SK-N-SH (cell line): ENCODE results near the gene ATP6V1C2.

Experiments used
- CTCF ChIP-seq: fragments of 200-600 bp; sonication (generic); IDR thresholded peaks from 2 replicates; pipeline ENCODE4 v1.6.1; 2017; ENCODE audit warnings: antibody characterized with exemption, mild to moderate bottlenecking, moderate library complexity
- ELF1 ChIP-seq: IDR thresholded peaks from 2 replicates; pipeline ENCODE4 v1.4.0; 2012
- EP300 ChIP-seq, 2 experiments: IDR thresholded peaks; 2 replicates each; pipeline versions ENCODE4 v1.4.0 to v1.6.1; 2012; ENCODE audit warnings: borderline replicate concordance in 1 of 2, low read depth in 1 of 2, low read length in 1 of 2
- FOXM1 ChIP-seq: IDR thresholded peaks from 2 replicates; pipeline ENCODE4 v1.4.0; 2012; ENCODE audit warnings: low read depth, mild to moderate bottlenecking
- GABPA ChIP-seq: IDR thresholded peaks from 2 replicates; pipeline ENCODE4 v1.4.0; 2012; ENCODE audit warnings: low read depth, mild to moderate bottlenecking
- JUND ChIP-seq: IDR thresholded peaks from 2 replicates; pipeline ENCODE4 v1.4.0; 2012
- MAX ChIP-seq: IDR thresholded peaks from 2 replicates; pipeline ENCODE4 v1.4.0; 2012; ENCODE audit warnings: low read depth
- NFIC ChIP-seq: IDR thresholded peaks from 2 replicates; pipeline ENCODE4 v1.4.0; 2012; ENCODE audit warnings: borderline replicate concordance
- NRF1 ChIP-seq: IDR thresholded peaks from 2 replicates; pipeline ENCODE4 v1.6.1; 2012; ENCODE audit warnings: low read depth, mild to moderate bottlenecking, low read length
- PBX3 ChIP-seq: IDR thresholded peaks from 2 replicates; pipeline ENCODE4; 2012
- POLR2AphosphoS5 ChIP-seq: IDR thresholded peaks from 2 replicates; pipeline ENCODE4 v1.6.1; 2012; ENCODE audit warnings: low read depth, low read length
- YY1 ChIP-seq: IDR thresholded peaks from 2 replicates; pipeline ENCODE4 v1.4.0; 2012; ENCODE audit warnings: low read depth, mild to moderate bottlenecking

GRCh38 chr2:10762651-10763460 is 41.4 kb downstream of the ATP6V1C2 start:
- TF ChIP-seq NFIC (no peak), CTCF (no peak), ELF1 (no peak), NRF1 (no peak), PBX3 (no peak), JUND (no peak), YY1 (no peak), POLR2AphosphoS5 (no peak), FOXM1 (no peak), MAX (no peak), GABPA (no peak), EP300 (IDR thresholded peaks at IDR 0.05; ENCODE audit: borderline replicate concordance in 1 of 2, low read depth in 1 of 2, low read length in 1 of 2) (no peak)
